HG02943 (cell line): ENCODE data around the gene ARHGAP20.

Experiments
- ATAC-seq: cut with Tn5 transposase; IDR thresholded peaks from one replicate; pipeline ENCODE4 v1.9.1; 2021; ENCODE audit warnings: mild to moderate bottlenecking, low read depth, moderate library complexity; ENCODE audit not compliant: unreplicated experiment

The ARHGAP20 gene, protein sequence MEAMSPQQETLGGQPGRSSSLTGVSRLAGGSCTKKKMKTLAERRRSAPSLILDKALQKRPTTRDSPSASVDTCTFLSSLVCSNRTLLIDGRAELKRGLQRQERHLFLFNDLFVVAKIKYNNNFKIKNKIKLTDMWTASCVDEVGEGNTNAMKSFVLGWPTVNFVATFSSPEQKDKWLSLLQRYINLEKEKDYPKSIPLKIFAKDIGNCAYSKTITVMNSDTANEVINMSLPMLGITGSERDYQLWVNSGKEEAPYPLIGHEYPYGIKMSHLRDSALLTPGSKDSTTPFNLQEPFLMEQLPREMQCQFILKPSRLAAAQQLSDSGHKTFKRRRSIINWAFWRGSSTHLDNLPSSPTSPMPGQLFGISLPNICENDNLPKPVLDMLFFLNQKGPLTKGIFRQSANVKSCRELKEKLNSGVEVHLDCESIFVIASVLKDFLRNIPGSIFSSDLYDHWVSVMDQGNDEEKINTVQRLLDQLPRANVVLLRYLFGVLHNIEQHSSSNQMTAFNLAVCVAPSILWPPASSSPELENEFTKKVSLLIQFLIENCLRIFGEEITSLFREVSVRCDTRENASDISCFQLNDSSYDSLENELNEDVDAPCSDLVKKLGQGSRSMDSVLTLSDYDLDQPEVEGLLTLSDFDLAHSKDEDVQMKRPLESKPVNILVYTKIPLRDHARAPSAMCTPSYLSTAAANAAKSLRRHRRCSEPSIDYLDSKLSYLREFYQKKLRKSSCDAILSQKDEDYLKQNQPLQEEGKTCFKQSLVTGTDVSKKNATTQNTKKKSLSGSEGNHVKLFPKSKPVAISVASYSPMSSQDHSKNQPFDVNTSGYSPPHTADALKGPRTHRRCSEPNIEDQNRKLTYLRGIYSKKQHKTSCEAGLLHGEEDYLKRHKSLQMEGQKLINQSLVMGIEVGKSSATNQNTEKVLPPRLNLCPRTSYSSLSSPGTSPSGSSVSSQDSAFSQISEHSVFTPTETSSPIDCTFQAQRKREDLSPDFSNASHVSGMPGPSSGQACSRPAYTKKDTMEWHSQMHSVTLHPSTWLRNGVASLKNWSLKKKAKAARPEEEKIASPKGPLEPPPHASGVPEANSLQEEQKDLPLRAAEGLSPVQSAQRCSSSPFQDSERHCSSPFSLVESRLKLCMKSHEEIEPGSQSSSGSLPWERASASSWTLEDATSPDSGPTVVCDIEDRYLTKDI

DNA sequence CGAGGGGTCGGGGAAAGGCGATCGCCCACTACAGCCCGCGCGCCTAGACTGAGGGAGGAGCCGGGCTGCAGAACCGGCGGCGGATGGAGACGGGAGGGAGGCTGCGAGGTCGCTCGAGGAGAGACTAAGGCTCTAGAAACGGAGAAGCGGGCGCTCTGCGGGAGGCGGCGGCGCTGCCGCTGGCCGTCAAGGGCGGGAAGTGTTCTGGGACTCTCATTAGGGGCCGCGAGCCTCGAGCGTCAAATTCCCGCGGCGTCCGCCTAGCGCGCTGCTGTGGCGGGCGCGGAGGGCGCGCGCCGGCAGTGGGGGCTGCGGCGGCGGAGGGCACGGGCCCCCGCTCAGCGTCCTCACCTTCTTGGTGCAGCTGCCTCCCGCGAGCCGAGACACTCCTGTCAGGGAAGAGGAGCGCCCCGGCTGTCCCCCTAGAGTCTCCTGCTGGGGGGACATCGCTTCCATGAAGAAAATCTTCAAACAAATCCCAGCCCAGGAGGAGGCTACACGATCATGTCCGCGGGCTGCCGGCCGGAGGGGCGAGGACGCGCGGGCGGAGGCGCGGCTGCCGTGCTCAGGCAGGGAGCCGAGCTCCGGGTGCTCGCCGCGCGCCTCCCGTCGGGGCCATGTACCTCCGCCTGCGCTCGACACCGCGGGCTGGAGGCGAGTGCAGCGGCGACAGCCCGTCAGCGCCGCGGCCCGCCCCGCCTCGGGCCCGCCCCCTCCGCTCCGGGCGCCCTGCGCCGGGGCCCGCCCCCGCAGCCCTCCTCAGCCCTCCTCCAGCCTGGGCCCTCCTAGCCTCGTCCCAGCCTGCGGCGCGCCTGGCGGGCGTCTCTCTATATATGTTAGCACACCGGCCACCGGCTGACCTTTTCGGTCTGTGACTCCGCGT lies at the start of gene ARHGAP20:
Gene ARHGAP20, minus strand, starts transcription at position 662 of the 883 bp plus-strand sequence. Its CDS starts 206 bp downstream, at position 456.
- ATAC-seq, result peak; percentile 81

- ATAC-seq, result no peak
Measured at GRCh38 chr11:110761991-110762390, 49.8 kb upstream of the ARHGAP20 start.

- no peak for ATAC-seq
Measured at GRCh38 chr11:110761131-110761530, 48.9 kb upstream of the ARHGAP20 start.

DNA sequence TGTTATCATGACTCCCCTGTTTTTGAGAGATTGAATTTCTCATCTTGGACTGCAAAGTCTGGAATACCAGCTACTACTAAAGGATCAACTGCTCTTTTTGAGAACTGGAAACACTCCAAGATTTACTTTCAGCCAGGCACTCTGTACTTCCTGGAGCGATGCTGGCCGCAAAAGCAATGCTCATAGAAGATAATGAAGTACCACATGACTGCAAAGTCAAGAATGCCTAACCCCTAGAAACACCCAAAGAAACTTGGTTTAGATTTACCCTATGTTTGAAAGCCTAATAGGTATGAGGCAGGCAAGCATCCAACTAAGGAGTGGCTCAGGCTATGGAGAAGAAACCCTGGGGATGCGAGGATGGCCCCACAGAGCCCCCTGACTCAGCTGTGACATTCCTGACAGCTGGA lies 47.7 kb upstream of the ARHGAP20 start:
- ATAC-seq, result no peak

GRCh38 chr11:110757962-110758755 lies 45.9 kb upstream of the ARHGAP20 start:
- ATAC-seq, result no peak

- ATAC-seq, result no peak
Measured at GRCh38 chr11:110757066-110757465, 44.8 kb upstream of the ARHGAP20 start.

DNA sequence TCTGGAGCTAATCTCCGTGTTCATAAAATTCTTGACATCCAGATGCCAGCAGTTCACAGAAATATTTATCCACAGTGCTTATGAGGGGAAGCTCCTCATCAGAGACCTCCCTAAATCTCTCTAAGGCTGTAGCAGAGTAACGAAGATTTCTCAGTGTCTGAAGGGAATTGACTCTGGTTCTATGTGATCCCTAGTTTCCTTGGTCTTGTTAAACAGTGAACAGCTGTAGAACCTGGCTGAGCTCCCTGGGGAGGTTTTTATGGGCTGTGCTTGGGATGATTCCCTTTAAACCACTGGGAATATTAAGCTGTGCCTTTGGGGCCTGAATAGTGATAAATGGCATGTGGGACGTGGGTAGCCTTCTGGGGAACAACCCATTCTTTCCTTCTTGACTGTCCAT lies 43.7 kb upstream of the ARHGAP20 start:
- ATAC-seq, result no peak

GRCh38 chr11:110752890-110753289 lies 40.7 kb upstream of the ARHGAP20 start:
- no peak for ATAC-seq

DNA sequence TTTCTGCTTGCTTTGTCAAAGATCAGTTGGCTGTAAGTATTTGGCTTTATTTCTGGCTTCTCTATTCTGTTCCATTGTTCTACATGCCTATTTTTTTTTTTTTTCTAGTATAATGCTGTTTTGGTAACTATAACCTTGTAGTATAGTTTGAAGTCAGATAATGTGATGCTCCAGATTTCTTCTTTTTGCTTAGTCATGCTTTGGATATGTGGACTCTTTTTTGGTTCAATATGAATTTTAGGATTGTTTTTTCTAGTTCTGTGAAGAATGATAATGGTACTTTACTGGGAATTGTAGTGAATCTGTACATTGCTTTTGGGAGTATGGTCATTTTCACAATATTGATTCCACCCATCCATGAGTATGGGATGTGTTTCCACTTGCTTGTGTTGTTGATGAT lies 37.9 kb upstream of the ARHGAP20 start:
- ATAC-seq, result no peak

DNA sequence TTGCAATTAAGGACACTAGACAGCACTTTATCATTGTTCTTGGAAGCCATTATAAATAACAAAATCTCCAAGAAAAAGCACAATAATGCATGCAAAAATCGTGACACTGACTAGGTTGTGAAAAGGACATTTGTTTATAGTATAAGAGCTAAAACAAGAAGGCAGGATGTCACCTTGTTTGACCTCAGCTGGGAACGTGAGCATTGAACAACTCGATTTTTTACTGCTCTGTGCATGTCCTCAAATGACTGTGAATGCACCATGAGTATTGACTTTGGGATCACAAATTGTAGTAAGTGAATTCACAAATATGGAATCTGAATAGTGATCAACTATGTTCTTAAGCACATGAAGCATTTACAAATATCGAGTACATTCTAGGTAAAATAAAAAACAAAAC lies 35.3 kb upstream of the ARHGAP20 start:
- ATAC-seq, result no peak

DNA sequence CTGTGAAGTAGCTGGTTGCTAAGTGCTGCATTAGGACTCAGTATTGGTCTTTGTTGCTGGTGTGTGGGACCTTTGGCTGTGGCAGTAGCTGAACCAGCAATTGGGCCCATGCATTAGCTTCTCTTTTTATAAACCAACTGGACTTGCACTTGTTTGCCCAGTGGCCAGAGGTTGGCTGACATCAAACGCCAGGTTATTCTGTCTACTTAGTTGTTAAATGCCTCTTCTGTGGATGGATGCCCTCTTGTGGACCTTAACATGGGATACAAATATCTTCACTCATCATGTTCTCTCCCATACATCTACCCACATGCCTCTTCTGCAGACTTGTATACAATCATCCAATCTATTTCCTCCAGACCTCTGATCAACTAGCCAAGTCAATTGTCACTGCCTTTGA lies 26.4 kb upstream of the ARHGAP20 start:
- ATAC-seq, result no peak

- ATAC-seq, result no peak
Measured at GRCh38 chr11:110737593-110737992, 25.4 kb upstream of the ARHGAP20 start.

DNA sequence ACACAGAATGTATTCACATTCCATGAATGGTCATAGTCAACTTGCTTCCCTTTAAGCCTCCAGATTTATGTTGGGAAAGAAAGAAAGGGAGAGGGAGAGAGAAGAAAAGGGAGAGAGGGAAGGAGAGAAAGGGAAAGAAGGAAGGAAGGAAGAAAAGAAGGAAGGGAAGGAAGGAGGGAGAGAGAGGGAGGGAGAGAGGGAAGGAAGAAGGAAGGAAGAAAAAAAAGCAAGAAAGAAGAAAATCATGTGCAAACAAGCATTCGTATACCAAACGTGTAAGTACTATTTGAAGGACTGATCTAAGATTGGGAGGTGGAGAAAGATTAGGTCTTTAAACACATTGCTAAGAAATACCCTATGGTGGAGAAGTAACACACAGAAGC lies 23.9 kb upstream of the ARHGAP20 start:
- no peak for ATAC-seq

- no peak for ATAC-seq
Measured at GRCh38 chr11:110735455-110736170, 23.4 kb upstream of the ARHGAP20 start.

DNA sequence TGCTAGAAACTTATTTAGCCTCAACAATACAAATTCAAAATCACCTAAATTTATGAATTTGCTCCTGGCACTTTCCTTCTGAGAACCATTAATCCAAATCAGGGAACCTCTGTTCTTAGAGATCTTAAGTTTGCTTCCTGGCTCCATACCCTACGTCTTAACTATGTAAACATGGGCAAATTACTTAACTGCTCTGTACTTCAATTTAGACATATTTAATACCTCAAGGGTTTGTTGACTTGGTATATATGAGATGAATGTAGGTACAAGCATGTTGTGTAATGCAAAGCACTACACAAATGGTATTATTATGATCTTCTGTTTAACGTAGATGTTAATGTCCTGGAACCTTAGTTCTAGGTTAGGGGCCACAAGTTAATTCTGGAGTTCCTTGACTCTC lies 22.6 kb upstream of the ARHGAP20 start:
- no peak for ATAC-seq

DNA sequence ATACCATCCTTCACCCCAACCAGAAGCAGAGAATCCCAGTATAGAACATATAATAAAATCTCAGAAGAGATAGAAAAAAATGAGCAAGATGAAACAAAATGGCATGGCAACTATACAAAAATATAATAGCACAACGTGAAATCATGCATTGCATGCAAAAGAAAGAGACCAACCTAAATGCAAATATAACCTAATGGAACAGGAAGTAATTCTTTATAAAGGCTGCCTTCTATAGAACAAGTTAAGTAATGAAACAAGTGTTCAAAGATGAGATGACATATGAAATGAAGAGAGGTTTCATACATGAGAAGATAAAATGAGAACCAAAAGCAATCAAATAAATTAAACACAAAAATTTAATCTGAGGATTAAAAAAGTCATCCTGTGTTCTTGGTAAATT lies 18.5 kb upstream of the ARHGAP20 start:
- ATAC-seq, result no peak

GRCh38 chr11:110728883-110729282 lies 16.6 kb upstream of the ARHGAP20 start:
- ATAC-seq, result no peak

DNA sequence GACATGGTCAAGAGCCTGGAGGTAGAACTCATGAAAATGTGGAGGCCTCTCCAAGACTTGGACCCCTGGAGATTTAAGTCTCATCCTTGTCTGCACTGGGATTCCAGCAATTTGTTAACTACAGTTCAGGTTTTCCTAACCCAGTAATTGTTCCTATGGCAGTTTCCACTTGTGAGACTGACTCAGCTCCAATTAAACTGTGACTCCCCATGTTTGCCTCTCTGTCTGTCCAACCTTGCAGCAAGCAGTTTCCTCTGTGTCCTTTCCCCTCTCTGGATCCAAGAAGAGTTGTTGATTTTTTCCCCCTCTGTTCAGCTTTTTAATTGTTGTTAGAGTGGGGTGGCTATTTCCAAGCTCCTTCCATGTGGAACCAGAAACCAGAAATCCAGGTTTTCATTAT lies 16.2 kb upstream of the ARHGAP20 start:
- no peak for ATAC-seq

GRCh38 chr11:110724358-110724757 lies 12.1 kb upstream of the ARHGAP20 start:
- ATAC-seq, result no peak
